GM12873 (cell line): ENCODE measurements around the gene SLC17A7.

Source experiments
- TF ChIP-seq, protein P1 (sequence below): IDR thresholded peaks from 2 replicates; pipeline ENCODE4 v1.5.1; 2012; ENCODE audit warnings: low read depth, mild to moderate bottlenecking, moderate library complexity, low read length, control low read depth; ENCODE audit not compliant: insufficient read depth; ENCODE audit errors: missing control alignments

The SLC17A7 gene

DNA sequence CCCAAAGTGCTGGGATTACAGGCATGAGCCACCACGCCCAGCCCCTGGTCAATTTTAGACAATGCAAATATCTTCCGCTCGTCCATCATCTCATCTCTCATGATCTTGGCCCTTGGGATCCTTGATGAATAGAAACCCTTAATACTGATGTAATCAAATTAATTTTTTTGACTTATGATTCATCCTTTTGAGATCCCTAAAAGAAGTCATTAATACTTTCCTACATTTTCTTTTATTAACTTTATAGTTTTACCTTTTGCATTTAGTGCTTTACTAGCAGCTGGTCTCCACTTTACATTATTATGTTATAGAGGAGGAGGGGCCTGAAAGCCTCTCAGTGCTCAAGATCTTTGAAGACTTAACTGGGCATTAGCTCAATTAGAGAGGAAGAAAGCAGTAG is 60.9 kb downstream of the SLC17A7 start:
- TF ChIP-seq, protein P1, sequence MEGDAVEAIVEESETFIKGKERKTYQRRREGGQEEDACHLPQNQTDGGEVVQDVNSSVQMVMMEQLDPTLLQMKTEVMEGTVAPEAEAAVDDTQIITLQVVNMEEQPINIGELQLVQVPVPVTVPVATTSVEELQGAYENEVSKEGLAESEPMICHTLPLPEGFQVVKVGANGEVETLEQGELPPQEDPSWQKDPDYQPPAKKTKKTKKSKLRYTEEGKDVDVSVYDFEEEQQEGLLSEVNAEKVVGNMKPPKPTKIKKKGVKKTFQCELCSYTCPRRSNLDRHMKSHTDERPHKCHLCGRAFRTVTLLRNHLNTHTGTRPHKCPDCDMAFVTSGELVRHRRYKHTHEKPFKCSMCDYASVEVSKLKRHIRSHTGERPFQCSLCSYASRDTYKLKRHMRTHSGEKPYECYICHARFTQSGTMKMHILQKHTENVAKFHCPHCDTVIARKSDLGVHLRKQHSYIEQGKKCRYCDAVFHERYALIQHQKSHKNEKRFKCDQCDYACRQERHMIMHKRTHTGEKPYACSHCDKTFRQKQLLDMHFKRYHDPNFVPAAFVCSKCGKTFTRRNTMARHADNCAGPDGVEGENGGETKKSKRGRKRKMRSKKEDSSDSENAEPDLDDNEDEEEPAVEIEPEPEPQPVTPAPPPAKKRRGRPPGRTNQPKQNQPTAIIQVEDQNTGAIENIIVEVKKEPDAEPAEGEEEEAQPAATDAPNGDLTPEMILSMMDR: no peak
